ENCODE results near the gene CAPRIN2.

CAPRIN2 gene

DNA sequence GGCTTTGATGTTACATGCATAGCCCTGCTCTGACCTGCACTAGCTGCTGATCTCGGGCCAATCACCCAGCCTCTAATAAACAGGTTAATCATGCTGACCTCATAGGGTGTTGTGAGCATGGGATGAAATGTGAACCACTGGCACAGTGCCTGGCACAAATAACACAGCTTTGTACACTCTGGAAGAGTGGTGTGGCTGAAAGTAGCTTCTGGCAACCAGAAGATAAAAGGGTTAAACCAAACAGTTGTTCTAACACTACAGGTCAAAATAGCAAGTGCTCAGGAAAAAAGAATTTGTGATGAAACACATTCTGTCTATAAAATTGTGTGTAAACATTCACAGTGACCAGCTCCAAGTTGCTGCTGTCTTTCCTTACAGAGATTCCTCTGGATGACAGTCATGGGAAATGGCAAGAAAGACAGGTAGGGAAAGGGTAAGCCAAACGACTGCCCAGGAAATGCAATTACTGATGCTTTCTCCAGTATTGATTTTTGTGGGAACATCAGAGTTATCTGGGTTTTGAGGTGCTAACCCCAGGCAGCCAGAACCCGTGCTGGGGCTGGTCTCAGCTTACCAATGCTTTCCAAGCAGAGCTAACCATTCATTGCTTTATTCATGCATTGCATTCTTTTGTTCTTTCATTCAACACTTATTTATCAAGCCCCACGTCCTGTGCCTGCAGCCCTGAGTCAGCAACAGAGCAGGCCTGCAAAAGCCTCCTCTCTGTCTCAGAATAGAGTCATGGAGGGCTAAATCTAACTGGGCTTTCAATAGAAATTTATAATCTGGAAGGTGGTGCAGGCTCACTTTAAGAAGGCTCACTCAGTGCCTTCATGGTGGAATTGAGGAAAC lies 38.1 kb upstream of the CAPRIN2 start:
- DNase-seq (ENCODE audit: insufficient read length, low spot score) (no peak), FAIRE-seq (no peak)
- no peak for TF ChIP-seq SPI1 (IDR thresholded peaks at IDR 0.05; ENCODE audit: low read depth, low read length)

DNA sequence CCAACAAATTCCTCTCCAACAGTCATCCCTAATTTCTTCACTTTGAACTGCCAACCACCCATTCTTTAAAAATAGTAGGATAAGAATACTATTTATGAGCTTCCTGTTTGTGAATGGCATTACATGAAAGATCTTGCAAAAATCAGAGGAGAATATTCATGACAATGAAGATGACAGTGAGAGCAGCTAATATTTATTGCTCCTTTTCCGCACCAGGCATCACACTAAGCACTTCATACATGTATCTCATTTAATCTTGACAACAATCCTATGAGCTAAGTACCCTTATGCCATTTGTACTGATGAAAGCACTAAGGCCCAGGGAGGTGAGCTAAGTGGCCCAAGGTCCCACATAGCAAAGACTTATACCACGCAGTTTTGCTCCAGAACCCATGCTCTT lies 37.3 kb upstream of the CAPRIN2 start:
- FAIRE-seq = no peak
- no peak for DNase-seq (ENCODE audit: insufficient read length, low spot score)
- TF ChIP-seq PAX5 (IDR thresholded peaks at IDR 0.05; ENCODE audit: insufficient read depth, low read length, severe bottlenecking) = no peak
- no peak for TF ChIP-seq POU2F2 (IDR thresholded peaks at IDR 0.05; ENCODE audit: low read depth, low read length)
- TF ChIP-seq POLR2AphosphoS5 (IDR thresholded peaks at IDR 0.05; ENCODE audit: low read depth, low read length) = no peak
- TF ChIP-seq SPI1 (IDR thresholded peaks at IDR 0.05; ENCODE audit: low read depth, low read length) = no peak

DNA sequence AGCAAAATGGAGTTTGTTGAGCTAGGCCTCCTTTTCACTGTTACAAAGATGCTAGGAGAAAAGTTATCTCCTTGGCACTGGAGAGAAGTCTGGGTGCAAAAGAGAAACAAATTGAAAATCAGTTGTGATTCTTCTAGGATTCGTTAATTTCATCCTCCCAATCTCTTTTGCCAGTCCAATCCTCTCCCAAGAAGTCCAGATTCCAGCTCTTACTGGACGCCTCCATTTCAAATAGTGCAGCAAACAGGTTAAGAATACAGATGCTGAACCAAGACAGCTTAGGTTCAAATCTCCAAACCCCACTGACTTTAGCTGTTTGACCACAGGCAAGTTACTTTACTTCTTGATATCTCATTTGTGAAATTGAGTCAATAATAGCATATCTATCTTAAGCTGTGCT lies 34.0 kb upstream of the CAPRIN2 start:
- TF ChIP-seq PAX5 (IDR thresholded peaks at IDR 0.05; ENCODE audit: insufficient read depth, low read length, severe bottlenecking) (no peak), POU2F2 (IDR thresholded peaks at IDR 0.05; ENCODE audit: low read depth, low read length) (no peak), TAF1 (IDR thresholded peaks at IDR 0.05; ENCODE audit: low read depth, low read length) (no peak), POLR2A (IDR thresholded peaks at IDR 0.05; ENCODE audit: low read depth, low read length) (no peak), POLR2AphosphoS5 (IDR thresholded peaks at IDR 0.05; ENCODE audit: low read depth, low read length) (no peak), SPI1 (IDR thresholded peaks at IDR 0.05; ENCODE audit: low read depth, low read length) (no peak)
- no peak for DNase-seq (ENCODE audit: insufficient read length, low spot score)
- no peak for FAIRE-seq

DNA sequence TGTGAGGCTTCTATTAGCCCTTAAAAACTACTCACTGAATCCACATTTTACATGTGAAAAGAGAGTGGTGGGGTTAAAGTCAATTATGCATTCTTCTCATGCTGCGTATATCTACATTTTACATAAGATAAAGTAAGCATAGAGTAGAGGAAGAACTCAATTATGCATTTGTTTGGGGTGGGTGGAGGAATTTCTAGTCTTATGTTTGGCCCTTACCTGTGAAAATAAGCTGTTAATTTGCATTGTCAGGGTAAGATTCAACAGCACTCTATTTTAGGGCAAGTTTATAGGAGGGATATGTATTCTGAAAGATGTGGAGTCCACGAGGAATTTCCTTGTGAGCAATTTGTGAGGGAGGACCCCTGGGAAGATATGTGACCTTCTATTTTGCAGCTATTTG lies 30.9 kb upstream of the CAPRIN2 start:
- FAIRE-seq (no peak), DNase-seq (ENCODE audit: insufficient read length, low spot score) (no peak)
- TF ChIP-seq SPI1 (IDR thresholded peaks at IDR 0.05; ENCODE audit: low read depth, low read length) (no peak), PAX5 (IDR thresholded peaks at IDR 0.05; ENCODE audit: insufficient read depth, low read length, severe bottlenecking) (no peak), POLR2A (IDR thresholded peaks at IDR 0.05; ENCODE audit: low read depth, low read length) (no peak), POU2F2 (IDR thresholded peaks at IDR 0.05; ENCODE audit: low read depth, low read length) (no peak)

DNA sequence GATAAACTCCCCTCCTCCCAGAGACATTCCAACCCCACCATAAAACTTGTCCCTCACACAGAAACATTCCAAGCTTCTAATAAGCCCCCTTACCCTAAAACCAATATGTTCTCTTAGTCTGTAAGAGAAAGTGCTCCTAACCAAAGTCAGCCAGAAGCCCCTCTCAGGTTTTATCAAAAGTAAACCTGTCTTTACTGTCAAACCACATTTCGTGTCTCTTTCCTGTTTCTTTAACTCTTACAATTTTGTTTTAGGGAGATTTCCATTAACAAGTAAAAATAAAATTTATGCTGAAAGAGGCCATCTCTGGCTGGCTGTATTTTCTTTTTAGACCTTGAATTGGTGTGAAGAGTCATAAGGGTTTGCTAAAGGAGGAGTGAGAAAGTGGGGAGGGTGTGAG lies 29.8 kb upstream of the CAPRIN2 start:
- TF ChIP-seq POLR2AphosphoS5 (IDR thresholded peaks at IDR 0.05; ENCODE audit: low read depth, low read length) (no peak), TAF1 (IDR thresholded peaks at IDR 0.05; ENCODE audit: low read depth, low read length) (no peak), POLR2A (IDR thresholded peaks at IDR 0.05; ENCODE audit: low read depth, low read length) (no peak)
- FAIRE-seq = no peak
- no peak for DNase-seq (ENCODE audit: insufficient read length, low spot score)

DNA sequence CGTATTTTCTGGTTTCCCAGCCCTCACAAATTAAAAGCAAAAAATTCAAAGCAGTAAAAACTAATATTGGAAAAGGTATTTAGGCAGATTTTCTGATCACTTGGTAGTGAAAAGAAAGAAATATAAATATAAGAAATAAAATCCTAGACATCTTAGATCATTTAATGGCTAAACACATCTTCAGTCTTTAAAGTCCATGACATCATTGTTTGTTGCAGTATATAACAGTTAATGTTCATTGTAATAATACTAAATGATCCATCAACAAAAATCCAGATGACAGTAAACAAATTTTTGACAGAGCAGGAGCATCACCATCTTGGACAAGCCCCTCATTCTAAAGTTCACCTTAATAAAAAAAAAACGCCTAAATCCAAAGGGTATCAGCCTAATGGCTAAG lies 29.2 kb upstream of the CAPRIN2 start:
- FAIRE-seq (no peak), DNase-seq (ENCODE audit: insufficient read length, low spot score) (no peak)
- TF ChIP-seq POU2F2 (IDR thresholded peaks at IDR 0.05; ENCODE audit: low read depth, low read length) = no peak
- TF ChIP-seq SPI1 (IDR thresholded peaks at IDR 0.05; ENCODE audit: low read depth, low read length) = no peak
- TF ChIP-seq PAX5 (IDR thresholded peaks at IDR 0.05; ENCODE audit: insufficient read depth, low read length, severe bottlenecking) = no peak
- TF ChIP-seq POLR2A (IDR thresholded peaks at IDR 0.05; ENCODE audit: low read depth, low read length) = no peak
- no peak for TF ChIP-seq TAF1 (IDR thresholded peaks at IDR 0.05; ENCODE audit: low read depth, low read length)
- no peak for TF ChIP-seq POLR2AphosphoS5 (IDR thresholded peaks at IDR 0.05; ENCODE audit: low read depth, low read length)

DNA sequence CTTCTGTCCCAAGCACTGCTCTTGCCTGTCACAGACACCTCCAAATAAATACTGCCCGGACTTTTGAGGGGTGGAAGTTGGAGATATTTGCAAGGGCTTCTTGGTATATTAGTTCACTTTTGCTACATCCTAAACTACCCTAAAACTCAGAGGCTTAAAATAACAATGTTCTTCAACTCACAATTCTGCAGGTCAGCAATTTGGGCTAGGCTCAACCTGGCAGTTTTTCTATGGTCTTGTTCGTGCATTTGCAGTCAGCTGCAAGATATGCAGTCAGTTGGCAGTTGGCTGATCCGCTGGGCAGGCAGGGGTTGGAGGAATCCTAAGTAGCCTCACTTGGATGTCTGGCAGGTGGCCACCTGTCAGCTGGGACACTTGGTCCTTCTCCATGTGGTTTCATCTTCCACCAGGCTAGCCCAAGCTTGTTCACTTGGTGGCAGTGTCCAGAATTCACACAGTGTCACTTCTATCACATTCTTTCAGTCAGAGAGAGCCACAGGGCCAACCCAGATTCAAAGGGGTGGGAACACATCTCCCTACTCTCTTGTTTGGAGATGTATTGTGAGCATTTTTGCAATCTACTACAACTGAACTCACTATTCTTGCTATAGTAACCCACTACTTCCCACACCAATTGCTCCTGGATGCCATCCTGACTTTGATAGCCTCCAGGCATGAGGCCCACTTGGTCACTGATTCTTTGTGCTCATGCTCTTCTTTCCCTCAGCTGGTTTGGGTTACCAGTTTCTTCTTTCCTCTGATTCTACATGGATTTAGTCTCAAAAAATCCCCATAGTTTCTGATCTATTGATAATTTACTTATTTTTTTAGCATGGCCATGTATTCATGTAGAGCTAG lies 27.8 kb upstream of the CAPRIN2 start:
- TF ChIP-seq TAF1 (IDR thresholded peaks at IDR 0.05; ENCODE audit: low read depth, low read length) = no peak
- TF ChIP-seq PAX5 (IDR thresholded peaks at IDR 0.05; ENCODE audit: insufficient read depth, low read length, severe bottlenecking) = no peak
- FAIRE-seq (no peak), DNase-seq (ENCODE audit: insufficient read length, low spot score) (no peak)

DNA sequence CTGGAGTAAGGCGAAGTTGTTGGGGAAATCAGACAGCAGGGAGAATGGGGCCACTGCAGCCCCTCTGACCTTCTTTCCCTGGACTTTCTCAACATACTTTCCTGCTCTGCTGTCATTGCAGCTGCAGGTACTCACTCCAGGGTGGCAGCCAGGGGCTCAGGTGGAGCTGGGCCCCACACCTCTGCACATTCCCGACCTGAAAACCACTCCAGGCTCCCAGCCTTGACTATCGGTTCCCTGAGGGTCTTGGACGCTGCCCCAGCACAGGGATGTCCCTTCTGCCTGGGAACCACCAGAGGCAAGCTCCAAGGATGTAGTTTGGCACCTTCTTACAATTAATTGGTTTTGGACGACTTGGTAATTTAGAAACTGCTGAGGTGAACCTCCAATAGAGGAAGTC lies 24.8 kb upstream of the CAPRIN2 start:
- TF ChIP-seq TAF1 (IDR thresholded peaks at IDR 0.05; ENCODE audit: low read depth, low read length) (no peak), POLR2AphosphoS5 (IDR thresholded peaks at IDR 0.05; ENCODE audit: low read depth, low read length) (no peak), PAX5 (IDR thresholded peaks at IDR 0.05; ENCODE audit: insufficient read depth, low read length, severe bottlenecking) (no peak), POU2F2 (IDR thresholded peaks at IDR 0.05; ENCODE audit: low read depth, low read length) (no peak), SPI1 (IDR thresholded peaks at IDR 0.05; ENCODE audit: low read depth, low read length) (no peak), POLR2A (IDR thresholded peaks at IDR 0.05; ENCODE audit: low read depth, low read length) (no peak)
- FAIRE-seq (no peak), DNase-seq (ENCODE audit: insufficient read length, low spot score) (no peak)

DNA sequence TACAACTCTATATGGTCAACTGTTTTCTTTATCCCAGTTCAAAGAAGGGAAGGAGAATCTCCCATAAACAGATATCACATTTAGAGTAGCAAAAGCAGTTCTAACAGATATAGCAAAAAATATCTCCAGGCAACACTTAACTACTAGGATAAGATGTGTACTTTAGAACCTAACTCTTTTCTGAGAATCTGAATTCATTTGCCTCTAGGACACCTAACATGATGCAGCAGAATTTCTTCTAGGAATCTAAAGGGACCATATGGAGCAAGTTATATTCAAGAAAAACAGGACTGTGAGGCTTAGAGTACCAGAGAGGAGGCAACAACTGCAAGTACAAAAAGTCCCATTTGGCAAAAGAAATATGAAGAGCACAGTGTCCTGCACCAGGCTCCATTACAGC lies 24.4 kb upstream of the CAPRIN2 start:
- TF ChIP-seq SPI1 (IDR thresholded peaks at IDR 0.05; ENCODE audit: low read depth, low read length) (no peak), PAX5 (IDR thresholded peaks at IDR 0.05; ENCODE audit: insufficient read depth, low read length, severe bottlenecking) (no peak), TAF1 (IDR thresholded peaks at IDR 0.05; ENCODE audit: low read depth, low read length) (no peak), POLR2A (IDR thresholded peaks at IDR 0.05; ENCODE audit: low read depth, low read length) (no peak), POLR2AphosphoS5 (IDR thresholded peaks at IDR 0.05; ENCODE audit: low read depth, low read length) (no peak), POU2F2 (IDR thresholded peaks at IDR 0.05; ENCODE audit: low read depth, low read length) (no peak)
- no peak for DNase-seq (ENCODE audit: insufficient read length, low spot score)
- no peak for FAIRE-seq

DNA sequence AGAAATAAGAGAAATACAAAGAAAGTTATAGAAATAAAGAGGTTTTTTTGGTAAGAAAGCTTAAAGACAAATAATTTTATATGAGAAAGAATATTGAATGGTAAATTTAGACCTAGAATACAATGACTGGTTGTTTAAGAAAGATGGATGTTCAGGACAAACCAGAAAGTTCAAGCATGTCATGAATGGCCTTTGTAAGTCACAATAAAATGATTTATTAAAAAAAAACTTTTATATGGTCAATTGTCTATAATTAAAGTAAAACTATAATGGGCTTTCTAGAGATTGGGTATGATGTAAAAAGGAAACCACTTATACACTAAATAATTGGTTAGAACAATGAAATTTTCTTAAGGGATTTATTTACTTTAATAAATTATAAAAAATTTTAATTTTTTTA lies 19.8 kb upstream of the CAPRIN2 start:
- DNase-seq (ENCODE audit: insufficient read length, low spot score) = no peak
- TF ChIP-seq POU2F2 (IDR thresholded peaks at IDR 0.05; ENCODE audit: low read depth, low read length) (no peak), TAF1 (IDR thresholded peaks at IDR 0.05; ENCODE audit: low read depth, low read length) (no peak)

More for the DNA sequence above, 19.8 kb upstream of the CAPRIN2 start:
- FAIRE-seq = no peak

Data from GM12891 (cell line).